GM19467 (cell line): Measurements from ENCODE around the gene OMG.
"Not testable (repeated sequence)": the region's sequence is repeated elsewhere in the genome, so short reads cannot be mapped to it uniquely, and the experiment has no call there.

ENCODE experiments used
- ATAC-seq: cut with Tn5 transposase; IDR thresholded peaks from one replicate; pipeline ENCODE4 v1.9.1; 2021; ENCODE audit warnings: mild to moderate bottlenecking, moderate library complexity; ENCODE audit not compliant: unreplicated experiment

The OMG gene

GRCh38 chr17:31308372-31309334, 11.6 kb upstream of the OMG start:
- ATAC-seq: no peak

GRCh38 chr17:31307640-31308039, 10.6 kb upstream of the OMG start:
- ATAC-seq: no peak

- ATAC-seq: no peak
Observed at GRCh38 chr17:31299624-31300023, 2.6 kb upstream of the OMG start.

- ATAC-seq: no peak
Observed at GRCh38 chr17:31296142-31296541, 897 bp downstream of the OMG start.

GRCh38 chr17:31295489-31295871, 1.6 kb downstream of the OMG start:
- no peak for ATAC-seq

- ATAC-seq: no peak
Observed at GRCh38 chr17:31294820-31295488, 2.1 kb downstream of the OMG start.

GRCh38 chr17:31294231-31294630, 2.8 kb downstream of the OMG start:
- ATAC-seq: no peak

- ATAC-seq: no peak
Observed at GRCh38 chr17:31293581-31293980, 3.5 kb downstream of the OMG start.

GRCh38 chr17:31291820-31292219, 5.2 kb downstream of the OMG start:
- no peak for ATAC-seq

- no peak for ATAC-seq
Observed at GRCh38 chr17:31289790-31290189, 7.2 kb downstream of the OMG start.

- not testable (repeated sequence) for ATAC-seq
Observed at GRCh38 chr17:31287932-31288331, 9.1 kb downstream of the OMG start.

GRCh38 chr17:31286587-31286986, 10.5 kb downstream of the OMG start:
- ATAC-seq: no peak

GRCh38 chr17:31283841-31284240, 13.2 kb downstream of the OMG start:
- ATAC-seq: no peak

GRCh38 chr17:31281061-31281460, 16.0 kb downstream of the OMG start:
- no peak for ATAC-seq

- ATAC-seq: no peak
Observed at GRCh38 chr17:31279401-31279800, 17.6 kb downstream of the OMG start.

- ATAC-seq: no peak
Observed at GRCh38 chr17:31275116-31275515, 21.9 kb downstream of the OMG start.

- ATAC-seq: no peak
Observed at GRCh38 chr17:31274252-31274651, 22.8 kb downstream of the OMG start.

- ATAC-seq: no peak
Observed at GRCh38 chr17:31273516-31273915, 23.5 kb downstream of the OMG start.

GRCh38 chr17:31272803-31273202, 24.2 kb downstream of the OMG start:
- ATAC-seq: no peak

GRCh38 chr17:31272236-31272635, 24.8 kb downstream of the OMG start:
- no peak for ATAC-seq

- no peak for ATAC-seq
Observed at GRCh38 chr17:31269578-31269983, 27.5 kb downstream of the OMG start.

- ATAC-seq: no peak
Observed at GRCh38 chr17:31269036-31269577, 27.9 kb downstream of the OMG start.
